ENCODE data around the gene VPS35. TPM values are rescaled to one million over a fixed set of nuclear protein-coding genes. Genes with fewer than 3 reads are reported as not detected.

VPS35 gene
- total and polyA plus RNA-seq, 2 of the 13 experiments (the other 11 are each of a cell fraction or from before 2014, with no cell fraction given): 30.7 to 136 TPM

- TF ChIP-seq YEATS4 (CRISPR knock-in tag; IDR thresholded peaks at IDR 0.05; ENCODE audit: borderline replicate concordance) (peak; percentile 95), ZSCAN12 (CRISPR knock-in tag; IDR thresholded peaks at IDR 0.05) (peak; percentile 91; the same call in 1 of the 2 replicates), GPBP1L1 (CRISPR knock-in tag; IDR thresholded peaks at IDR 0.05) (no peak), ZNF484 (CRISPR knock-in tag; IDR thresholded peaks at IDR 0.05; ENCODE audit: borderline replicate concordance, low read depth) (no peak), CCAR2 (optimal IDR thresholded peaks at IDR 0.05; ENCODE audit: low read depth, low read length) (no peak), KMT2A (CRISPR knock-in tag; IDR thresholded peaks at IDR 0.05) (no peak; the same call in none of the 2 replicates), ZNF496 (CRISPR knock-in tag; IDR thresholded peaks at IDR 0.05; ENCODE audit: insufficient replicate concordance) (no peak), TRIM24 (CRISPR knock-in tag; IDR thresholded peaks at IDR 0.05) (no peak), KAT7 (CRISPR knock-in tag; IDR thresholded peaks at IDR 0.05; ENCODE audit: borderline replicate concordance) (peak; percentile 53), AKAP8 (CRISPR knock-in tag; IDR thresholded peaks at IDR 0.05) (no peak; the same call in 1 of the 2 replicates), HNF4A (CRISPR knock-in tag; IDR thresholded peaks at IDR 0.05) (peak; percentile 22; the same call in 1 of the 2 replicates), RXRB (CRISPR knock-in tag; IDR thresholded peaks at IDR 0.05; ENCODE audit: borderline replicate concordance) (0 out of 2 replicates have a peak, but pooled peaks have one; percentile 6), ZBTB10 (CRISPR knock-in tag; IDR thresholded peaks at IDR 0.05; ENCODE audit: borderline replicate concordance) (peak; percentile 52), ZNF556 (CRISPR knock-in tag; IDR thresholded peaks at IDR 0.05; ENCODE audit: borderline replicate concordance) (peak; percentile 75; the same call in 1 of the 2 replicates), EEA1 (CRISPR knock-in tag; IDR thresholded peaks at IDR 0.05; ENCODE audit: borderline replicate concordance) (peak; percentile 89), ZNF766 (CRISPR knock-in tag; IDR thresholded peaks at IDR 0.05; ENCODE audit: borderline replicate concordance) (peak; percentile 92; the same call in 1 of the 2 replicates), ZEB1 (IDR thresholded peaks at IDR 0.05; ENCODE audit: insufficient replicate concordance, low read depth) (no peak), KDM3A (CRISPR knock-in tag; IDR thresholded peaks at IDR 0.05; ENCODE audit: low read depth) (peak; percentile 63; the same call in 1 of the 2 replicates), POLR2G (IDR thresholded peaks at IDR 0.05; ENCODE audit: low read depth, low read length) (peak; percentile 89), SCMH1 (CRISPR knock-in tag; IDR thresholded peaks at IDR 0.05; ENCODE audit: borderline replicate concordance) (no peak), ZFX (CRISPR knock-in tag; IDR thresholded peaks at IDR 0.05; ENCODE audit: low read depth) (peak; percentile 96), ZNF20 (CRISPR knock-in tag; IDR thresholded peaks at IDR 0.05) (no peak), ZNF562 (CRISPR knock-in tag; IDR thresholded peaks at IDR 0.05; ENCODE audit: borderline replicate concordance) (no peak), ZNF792 (CRISPR knock-in tag; IDR thresholded peaks at IDR 0.05) (no peak; the same call in 1 of the 2 replicates), ZBTB3 (CRISPR knock-in tag; IDR thresholded peaks at IDR 0.05; ENCODE audit: borderline replicate concordance, low read depth) (no peak; the same call in 1 of the 2 replicates), TCF7L2 (IDR thresholded peaks at IDR 0.05; ENCODE audit: low read depth, low read length) (no peak), FOXA3 (CRISPR knock-in tag; IDR thresholded peaks at IDR 0.05) (no peak), ZNF747 (CRISPR knock-in tag; IDR thresholded peaks at IDR 0.05; ENCODE audit: borderline replicate concordance) (peak; percentile 72)
These were observed at the start of gene VPS35 (continued) for GRCh38 chr16:46688654-46689364.
